GM11168 (cell line): ENCODE data around the gene BAIAP2L1.
"Not testable (repeated sequence)": the region's sequence is repeated elsewhere in the genome, so short reads cannot be mapped to it uniquely, and the experiment has no call there.

ENCODE experiments used
- in situ Hi-C: fragments of 300-500 bp; cut with MboI; formaldehyde crosslinking; loops from one replicate; pipeline ENCODE4 v1.12.0; 2022; ENCODE audit warnings: low sequenced_read_pairs; ENCODE audit not compliant: unreplicated experiment

BAIAP2L1 gene

GRCh38 chr7:98400542-98401340 lies at the start of gene BAIAP2L1:
TSS of gene BAIAP2L1 (minus strand) at chr7:98401090. CDS start at chr7:98400852, 238 bp downstream.
- in situ Hi-C loops = loop anchor here (10.0 kb wide), 1 partner anchor 96 kb away; no protein-coding TSS in a partner anchor

DNA sequence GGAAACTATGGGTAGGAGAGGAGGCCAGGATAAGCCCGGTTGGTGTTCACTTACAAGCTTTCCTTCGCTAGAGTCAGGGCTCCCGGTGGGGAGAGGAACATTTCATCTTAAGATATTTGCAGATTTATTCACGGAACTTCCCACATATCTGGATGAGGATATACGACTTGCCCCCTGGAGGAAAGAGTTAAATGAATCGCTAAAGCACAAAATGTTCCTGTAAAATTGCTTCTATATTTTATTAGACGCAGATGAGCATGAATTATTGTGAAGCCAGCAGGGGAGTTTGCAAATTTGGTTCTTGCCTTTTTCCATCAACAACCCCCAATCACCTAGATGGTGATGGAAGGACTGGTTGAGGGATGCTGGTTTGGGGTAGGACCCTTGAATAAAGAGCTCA lies 47.9 kb upstream of the BAIAP2L1 start:
- in situ Hi-C loops = no loop called here

- in situ Hi-C loops = not testable (repeated sequence)
These were observed 40.1 kb upstream of the BAIAP2L1 start for GRCh38 chr7:98440992-98441391.

DNA sequence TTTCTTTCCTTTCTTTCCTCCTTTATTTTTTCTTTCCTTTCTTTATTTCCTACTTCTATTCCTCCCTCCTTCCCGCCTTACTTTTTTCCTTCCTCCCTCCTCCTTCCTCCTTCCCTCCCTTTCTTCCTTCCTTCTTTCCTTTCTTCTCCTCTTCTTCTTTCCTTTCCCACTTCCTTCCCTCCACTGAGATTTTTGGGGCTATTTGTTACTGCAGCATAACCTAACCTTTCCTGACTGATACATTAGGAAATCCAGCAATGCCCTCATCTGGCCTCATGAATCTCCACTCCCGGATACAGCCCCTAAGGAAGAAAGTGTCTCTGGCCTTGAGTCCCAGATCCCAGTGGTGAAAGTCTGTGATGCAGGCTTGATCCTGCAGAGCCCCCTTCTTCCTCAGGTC lies 38.6 kb upstream of the BAIAP2L1 start:
- in situ Hi-C loops = no loop called here

DNA sequence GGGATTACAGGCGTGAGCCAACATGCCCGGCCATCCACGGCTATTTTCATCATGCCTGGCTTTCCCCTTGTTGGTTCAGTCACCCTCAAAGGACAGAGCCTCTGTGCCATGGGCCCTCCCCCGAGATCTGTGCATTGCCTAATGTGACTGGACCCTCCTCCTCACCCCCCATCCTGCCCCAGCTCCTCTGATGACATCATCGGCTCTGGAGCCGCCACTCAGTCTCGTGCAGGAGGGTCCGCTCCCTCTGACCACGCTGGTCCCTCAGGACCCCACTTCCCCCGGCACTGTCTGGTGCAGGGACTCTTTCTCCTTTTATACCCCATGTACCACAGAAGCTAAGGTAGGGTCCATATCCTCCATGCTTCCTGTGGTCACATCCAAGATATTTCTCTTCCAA lies 33.2 kb upstream of the BAIAP2L1 start:
- in situ Hi-C loops = loop anchor here (5.0 kb wide), 1 partner anchor 408 kb away; no protein-coding TSS in a partner anchor

GRCh38 chr7:98429799-98430198 lies 28.9 kb upstream of the BAIAP2L1 start:
- in situ Hi-C loops = loop anchor here (5.0 to 10.0 kb wide), 2 partner anchors 315 to 413 kb away; no protein-coding TSS in a partner anchor

- in situ Hi-C loops = loop anchor here (10.0 kb wide), 1 partner anchor 322 kb away; no protein-coding TSS in a partner anchor
These were observed 22.2 kb upstream of the BAIAP2L1 start for GRCh38 chr7:98423043-98423442.

- in situ Hi-C loops = loop anchor here (10.0 kb wide), 1 partner anchor 324 kb away; no protein-coding TSS in a partner anchor
These were observed 20.2 kb upstream of the BAIAP2L1 start for GRCh38 chr7:98420966-98421612.

DNA sequence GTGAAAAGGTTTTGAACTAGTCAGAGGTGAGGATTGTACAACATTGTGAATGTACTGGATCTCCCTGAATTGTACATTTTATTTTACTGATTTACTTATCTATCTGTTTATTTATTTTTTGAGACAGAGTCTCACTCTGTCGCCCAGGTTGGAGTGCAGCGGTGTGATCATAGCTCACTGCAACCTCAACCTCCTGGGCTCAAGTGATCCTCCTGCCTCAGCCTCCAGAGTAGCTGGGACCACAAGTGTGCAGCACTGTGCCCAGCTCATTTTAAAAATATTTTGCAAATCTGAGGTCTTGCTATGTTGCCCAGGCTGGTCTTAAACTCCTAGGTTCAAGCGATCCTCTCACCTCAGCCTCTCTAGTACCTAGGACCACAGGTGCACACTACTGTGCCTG lies 19.1 kb upstream of the BAIAP2L1 start:
- in situ Hi-C loops = loop anchor here (10.0 kb wide), 1 partner anchor 325 kb away; no protein-coding TSS in a partner anchor

DNA sequence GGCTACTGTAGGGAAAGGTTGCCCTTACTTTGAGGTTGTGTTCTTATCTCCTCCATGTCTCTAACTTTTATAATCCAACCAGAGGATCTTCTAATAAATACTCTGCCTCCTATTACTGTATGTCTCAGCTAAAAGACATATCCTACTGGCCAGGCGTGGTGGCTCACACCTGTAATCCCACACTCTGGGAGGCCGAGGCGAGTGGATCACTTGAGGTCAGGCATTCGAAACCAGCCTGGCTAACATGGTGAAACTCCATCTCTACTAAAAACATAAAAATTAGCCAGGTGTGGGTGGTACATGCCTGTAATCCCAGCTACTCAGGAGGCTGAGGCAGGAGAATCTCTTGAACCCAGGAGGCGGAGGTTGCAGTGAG lies 18.4 kb upstream of the BAIAP2L1 start:
- in situ Hi-C loops = not testable (repeated sequence)

DNA sequence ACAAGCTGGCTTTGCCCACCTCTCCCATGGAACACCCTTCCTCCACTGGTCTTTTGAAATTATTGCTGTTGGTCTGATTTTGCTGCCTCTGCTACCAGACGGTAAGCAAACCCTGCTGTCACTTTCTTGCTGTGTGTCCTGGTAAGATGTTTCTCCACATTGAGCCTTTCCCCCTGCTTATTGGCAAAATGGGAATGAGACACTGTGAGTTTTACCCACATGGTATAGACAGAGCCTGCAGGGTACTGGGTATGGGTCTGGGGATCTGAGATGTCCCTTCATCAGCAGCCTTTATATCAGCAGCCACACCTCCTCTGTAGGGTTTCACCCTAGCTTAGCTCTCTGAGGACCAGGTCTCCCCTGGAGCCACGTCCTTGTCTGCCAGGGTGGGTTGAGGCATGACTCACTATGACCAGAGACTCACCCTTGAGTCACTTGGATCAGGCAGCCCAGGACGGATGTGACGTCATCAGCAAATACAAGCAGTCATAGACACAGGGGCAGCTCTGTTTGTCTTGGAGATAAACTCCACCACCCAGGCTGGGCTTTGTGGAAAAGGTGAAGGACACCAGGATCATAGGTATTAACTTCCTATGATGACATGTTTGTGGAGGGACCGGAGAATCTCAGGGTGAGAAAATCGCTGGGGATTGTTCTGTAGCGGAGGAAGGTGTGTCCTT lies 17.9 kb upstream of the BAIAP2L1 start:
- in situ Hi-C loops = no loop called here

DNA sequence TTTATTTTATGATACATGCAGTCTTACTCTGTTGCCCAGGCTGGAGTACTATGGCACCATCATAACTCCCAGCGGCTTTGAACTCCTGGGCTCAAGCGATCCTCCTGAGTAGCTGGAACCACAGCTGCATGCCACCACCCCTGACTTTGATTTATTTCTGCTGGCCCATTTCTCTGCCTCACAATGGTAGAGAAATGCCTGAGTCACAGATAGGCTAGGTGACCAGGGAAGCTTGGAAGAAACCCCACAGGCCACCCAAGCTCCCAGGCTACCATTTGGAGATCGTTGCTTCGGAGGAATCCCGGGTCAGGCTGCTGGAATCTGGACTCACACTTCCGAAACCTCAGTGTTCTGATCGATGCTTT lies 17.4 kb upstream of the BAIAP2L1 start:
- in situ Hi-C loops = no loop called here

- in situ Hi-C loops = not testable (repeated sequence)
These were observed 16.8 kb upstream of the BAIAP2L1 start for GRCh38 chr7:98417604-98418270.

DNA sequence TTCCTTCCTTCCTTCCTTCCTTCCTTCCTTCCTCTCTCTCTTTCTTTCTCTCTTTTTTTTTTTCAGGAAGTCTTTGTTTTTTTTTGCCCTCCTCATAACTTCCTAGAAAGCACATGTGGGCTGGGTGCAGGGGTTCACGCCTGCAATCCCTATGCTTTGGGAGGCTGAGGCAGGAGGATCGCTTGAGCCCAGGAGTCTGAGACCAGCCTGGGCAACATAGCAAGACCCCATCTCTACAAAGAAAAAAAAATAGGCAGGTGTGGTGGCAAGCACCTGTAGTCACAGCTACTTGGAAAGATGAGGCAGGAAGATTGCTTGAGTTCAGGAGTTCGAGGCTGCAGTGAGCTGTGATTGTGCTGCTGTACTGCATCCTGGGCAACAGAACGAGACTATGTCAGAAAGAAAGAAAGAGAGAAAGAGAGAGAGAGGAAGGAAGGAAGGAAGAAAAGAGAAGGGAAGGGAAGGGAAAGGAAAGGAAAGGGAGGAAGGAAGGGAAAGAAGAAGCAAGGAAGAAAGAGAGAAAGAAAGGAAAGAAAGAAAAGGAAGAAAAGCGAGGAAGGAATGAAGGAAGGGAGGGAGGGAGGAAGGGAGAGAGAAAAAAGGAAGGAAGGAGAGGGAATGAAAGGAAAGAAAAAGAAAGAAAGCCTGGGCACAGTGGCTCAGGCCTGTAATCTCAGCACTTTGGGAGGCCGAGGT lies 13.5 kb upstream of the BAIAP2L1 start:
- in situ Hi-C loops = no loop called here

GRCh38 chr7:98413655-98414054 lies 12.8 kb upstream of the BAIAP2L1 start:
- in situ Hi-C loops = not testable (repeated sequence)

DNA sequence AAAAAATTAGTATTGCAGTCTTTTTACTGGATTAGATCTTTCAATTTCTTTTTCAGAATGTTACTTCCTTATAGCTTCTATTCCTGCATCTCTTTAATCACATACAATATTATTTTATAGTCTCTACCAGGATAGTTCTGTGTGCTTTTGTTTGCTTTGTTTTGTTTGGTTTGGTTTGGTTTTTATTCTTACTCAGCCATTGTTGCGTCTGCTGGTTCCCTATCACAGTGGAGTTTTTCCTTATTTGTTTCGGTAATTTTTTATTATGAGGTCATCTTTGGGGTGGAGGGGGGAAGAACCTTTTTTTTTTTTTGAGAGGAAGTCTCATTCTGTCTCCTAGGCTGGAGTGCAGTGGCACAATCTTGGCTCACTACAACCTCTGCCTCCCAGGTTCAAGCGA lies 9.0 kb upstream of the BAIAP2L1 start:
- in situ Hi-C loops = loop anchor here (10.0 kb wide), 1 partner anchor 105 kb away; no protein-coding TSS in a partner anchor

DNA sequence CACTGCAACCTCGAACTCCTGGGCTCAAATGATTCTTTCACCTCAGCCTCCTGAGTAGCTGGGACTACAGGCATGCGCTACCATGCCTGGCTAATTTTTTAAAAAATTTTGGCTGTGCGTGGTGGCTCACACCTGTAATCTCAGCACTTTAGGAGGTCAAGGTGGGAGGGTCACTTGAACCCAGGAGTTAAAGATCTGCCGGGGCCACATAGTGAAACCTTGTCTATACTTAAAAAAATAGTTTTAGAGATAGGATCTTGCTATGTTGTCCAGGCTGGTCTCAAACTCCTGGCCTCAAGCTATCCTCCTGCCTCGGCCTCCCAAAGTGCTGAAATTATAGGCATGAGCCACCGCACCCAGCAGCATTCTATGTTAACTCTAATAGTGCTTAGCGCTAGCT lies 7.3 kb upstream of the BAIAP2L1 start:
- in situ Hi-C loops = loop anchor here (10.0 kb wide), 1 partner anchor 103 kb away; no protein-coding TSS in a partner anchor

- in situ Hi-C loops = loop anchor here (10.0 kb wide), 1 partner anchor 102 kb away; no protein-coding TSS in a partner anchor
These were observed 5.9 kb upstream of the BAIAP2L1 start for GRCh38 chr7:98406827-98407226.

- in situ Hi-C loops = loop anchor here (10.0 kb wide), 1 partner anchor 100 kb away; no protein-coding TSS in a partner anchor
These were observed 4.0 kb upstream of the BAIAP2L1 start for GRCh38 chr7:98404840-98405239.
